Coronary artery (tissue), 2 donors: ENCODE results near the gene PIK3R5.
A peak's percentile ranks its signal among the peaks of the same experiment; 100 is the strongest.

Experiments
- DNase-seq: peaks from one replicate; pipeline ENCODE4 v3.0.0-alpha.2; 2017; ENCODE audit warnings: low spot score
- H3K27ac ChIP-seq, 2 donors: fragments of 200-600 bp; sonication (generic); one replicate each; pipeline ENCODE4 v1.5.1; 2016 to 2019
- H3K4me3 ChIP-seq: fragments of 200-600 bp; sonication (generic); 2 replicates; pipeline ENCODE4 v1.5.1; 2016; ENCODE audit warnings: mild to moderate bottlenecking, moderate library complexity
- TF ChIP-seq, protein P1 (sequence below): fragments of 200-600 bp; sonication (generic); IDR thresholded peaks from one replicate; pipeline ENCODE4 v1.5.1; 2019; ENCODE audit warnings: antibody characterized with exemption

The PIK3R5 gene

DNA sequence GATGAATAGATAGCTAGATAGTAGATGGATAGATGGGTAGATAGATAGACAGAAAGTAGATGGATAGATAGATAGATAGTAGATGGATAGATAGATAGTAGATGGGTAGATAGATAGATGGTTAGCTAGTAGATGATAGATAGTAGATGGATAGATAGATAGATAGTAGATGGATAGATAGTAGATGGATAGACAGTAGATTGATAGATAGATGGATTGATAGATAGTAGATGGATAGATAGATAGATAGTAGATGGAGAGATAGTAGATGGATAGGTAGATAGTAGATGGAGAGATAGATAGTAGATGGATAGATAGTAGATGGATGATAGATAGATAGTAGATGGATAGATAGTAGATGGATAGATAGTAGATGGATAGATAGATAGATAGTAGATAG is 40.4 kb downstream of the PIK3R5 start:
- DNase-seq, result no peak
- Histone ChIP-seq H3K27ac (no peak overlapping the region), H3K4me3 (no peak overlapping the region)
- TF ChIP-seq, protein P1, sequence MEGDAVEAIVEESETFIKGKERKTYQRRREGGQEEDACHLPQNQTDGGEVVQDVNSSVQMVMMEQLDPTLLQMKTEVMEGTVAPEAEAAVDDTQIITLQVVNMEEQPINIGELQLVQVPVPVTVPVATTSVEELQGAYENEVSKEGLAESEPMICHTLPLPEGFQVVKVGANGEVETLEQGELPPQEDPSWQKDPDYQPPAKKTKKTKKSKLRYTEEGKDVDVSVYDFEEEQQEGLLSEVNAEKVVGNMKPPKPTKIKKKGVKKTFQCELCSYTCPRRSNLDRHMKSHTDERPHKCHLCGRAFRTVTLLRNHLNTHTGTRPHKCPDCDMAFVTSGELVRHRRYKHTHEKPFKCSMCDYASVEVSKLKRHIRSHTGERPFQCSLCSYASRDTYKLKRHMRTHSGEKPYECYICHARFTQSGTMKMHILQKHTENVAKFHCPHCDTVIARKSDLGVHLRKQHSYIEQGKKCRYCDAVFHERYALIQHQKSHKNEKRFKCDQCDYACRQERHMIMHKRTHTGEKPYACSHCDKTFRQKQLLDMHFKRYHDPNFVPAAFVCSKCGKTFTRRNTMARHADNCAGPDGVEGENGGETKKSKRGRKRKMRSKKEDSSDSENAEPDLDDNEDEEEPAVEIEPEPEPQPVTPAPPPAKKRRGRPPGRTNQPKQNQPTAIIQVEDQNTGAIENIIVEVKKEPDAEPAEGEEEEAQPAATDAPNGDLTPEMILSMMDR, result no peak

DNA sequence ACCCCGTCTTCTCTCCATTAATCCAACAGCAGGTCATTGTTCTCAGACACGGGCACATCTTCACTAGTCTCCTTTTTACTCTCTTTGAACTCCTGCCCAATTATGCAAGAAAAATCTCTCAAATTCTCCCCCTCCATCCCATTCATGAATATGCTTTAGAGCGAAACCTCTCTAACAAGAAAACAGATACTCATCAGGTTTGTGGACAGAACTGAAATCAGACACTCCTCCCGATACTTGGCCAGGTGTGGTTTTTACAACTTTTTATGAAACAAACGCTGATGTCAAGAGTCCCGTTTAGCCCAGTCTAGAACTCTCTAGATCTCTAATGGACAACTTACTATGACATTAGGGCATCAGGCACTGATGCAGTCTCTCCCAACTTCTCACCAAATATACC is 40.9 kb downstream of the PIK3R5 start:
- TF ChIP-seq, protein P1, result no peak
- Histone ChIP-seq H3K4me3 (no peak overlapping the region), H3K27ac (no peak overlapping the region)
- no peak for DNase-seq

DNA sequence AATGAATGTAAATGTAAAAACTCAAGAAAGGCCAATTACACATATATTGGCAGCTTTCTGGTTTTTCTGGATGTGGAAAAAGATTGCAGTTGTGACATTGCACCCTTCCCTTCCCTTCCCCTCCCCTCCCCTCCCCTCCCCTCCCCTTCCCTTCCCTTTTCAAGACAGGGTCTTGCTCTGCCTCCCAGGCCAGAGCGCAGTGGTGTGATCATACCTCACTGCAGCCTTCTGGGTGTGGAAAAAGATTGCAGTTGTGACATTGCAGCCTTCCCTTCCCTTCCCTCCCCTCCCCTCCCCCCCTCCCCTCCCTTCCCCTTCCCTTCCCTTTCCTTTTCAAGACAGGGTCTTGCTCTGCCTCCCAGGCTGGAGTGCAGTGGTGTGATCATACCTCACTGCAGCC is 41.7 kb downstream of the PIK3R5 start:
- H3K27ac ChIP-seq, result peak overlapping the region in 1 of 2 donors; percentile 14
- no peak overlapping the region for H3K4me3 ChIP-seq
- TF ChIP-seq, protein P1, result no peak
- no peak for DNase-seq

DNA sequence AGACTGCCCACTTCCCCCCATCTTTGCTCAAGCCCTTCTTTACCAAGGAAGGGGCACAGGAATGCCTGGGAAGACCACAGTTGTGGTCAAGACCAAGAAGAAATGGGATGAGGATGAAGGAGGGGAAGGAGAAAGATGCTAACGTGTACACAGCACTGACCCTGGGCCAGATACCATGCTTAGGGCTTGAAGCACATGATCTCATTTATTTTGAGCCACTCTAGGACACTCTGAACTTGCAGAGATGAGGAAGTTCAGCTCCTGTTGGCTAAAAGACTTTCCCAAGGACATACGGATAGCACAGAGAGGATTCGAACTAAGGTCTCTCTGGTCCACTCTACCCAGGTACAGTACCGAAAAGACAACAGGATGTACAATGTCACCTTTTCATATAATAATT is 42.6 kb downstream of the PIK3R5 start:
- H3K27ac ChIP-seq, result peak overlapping the region in 1 of 2 donors; percentile 38
- TF ChIP-seq, protein P1, result no peak
- no peak overlapping the region for H3K4me3 ChIP-seq
- no peak for DNase-seq

DNA sequence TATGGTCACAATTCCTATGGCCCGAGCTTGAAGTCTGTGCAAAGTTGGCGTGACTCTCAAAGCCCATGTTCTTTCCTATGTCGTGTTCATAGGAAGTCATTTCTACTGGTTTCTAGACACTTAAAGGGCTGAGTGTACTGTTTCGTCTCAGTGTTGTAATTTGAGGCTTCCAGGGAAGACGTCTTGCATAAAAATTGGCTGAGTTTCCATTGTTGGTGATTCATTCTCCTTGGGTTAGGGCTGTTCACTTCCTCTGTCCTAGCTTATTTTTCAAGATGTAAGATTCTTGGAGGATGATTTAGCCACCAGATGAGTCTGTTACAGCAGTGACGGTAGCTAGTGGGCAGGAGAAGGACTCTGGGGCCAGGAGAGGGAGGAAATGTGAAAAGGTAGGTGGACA is 43.1 kb downstream of the PIK3R5 start:
- TF ChIP-seq, protein P1, result no peak

DNA sequence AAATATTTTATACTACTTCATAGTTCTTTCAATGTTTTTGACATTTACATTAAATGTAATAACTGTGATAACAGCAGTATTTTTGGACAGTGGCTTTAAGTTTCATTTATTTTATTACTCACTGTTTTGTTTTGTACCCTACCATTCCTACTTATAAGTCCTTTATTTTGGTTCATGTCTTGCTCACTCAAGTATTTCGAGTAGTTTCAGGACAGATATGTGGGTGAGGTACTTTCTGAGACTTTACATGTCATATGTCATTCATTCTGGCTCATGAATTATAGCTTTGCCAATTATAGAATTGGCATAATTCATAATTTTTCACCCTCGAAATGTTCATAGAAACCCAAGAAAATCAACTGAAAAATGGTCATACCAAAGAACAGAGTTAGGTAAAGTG is 44.4 kb downstream of the PIK3R5 start:
- no peak for DNase-seq
- H3K27ac ChIP-seq, result no peak overlapping the region
- TF ChIP-seq, protein P1, result no peak
- H3K4me3 ChIP-seq, result no peak overlapping the region

More for the DNA sequence above, 43.1 kb downstream of the PIK3R5 start:
- Histone ChIP-seq H3K4me3 (no peak overlapping the region), H3K27ac (peak overlapping the region in 1 of 2 donors; percentile 76)
- DNase-seq, result no peak

DNA sequence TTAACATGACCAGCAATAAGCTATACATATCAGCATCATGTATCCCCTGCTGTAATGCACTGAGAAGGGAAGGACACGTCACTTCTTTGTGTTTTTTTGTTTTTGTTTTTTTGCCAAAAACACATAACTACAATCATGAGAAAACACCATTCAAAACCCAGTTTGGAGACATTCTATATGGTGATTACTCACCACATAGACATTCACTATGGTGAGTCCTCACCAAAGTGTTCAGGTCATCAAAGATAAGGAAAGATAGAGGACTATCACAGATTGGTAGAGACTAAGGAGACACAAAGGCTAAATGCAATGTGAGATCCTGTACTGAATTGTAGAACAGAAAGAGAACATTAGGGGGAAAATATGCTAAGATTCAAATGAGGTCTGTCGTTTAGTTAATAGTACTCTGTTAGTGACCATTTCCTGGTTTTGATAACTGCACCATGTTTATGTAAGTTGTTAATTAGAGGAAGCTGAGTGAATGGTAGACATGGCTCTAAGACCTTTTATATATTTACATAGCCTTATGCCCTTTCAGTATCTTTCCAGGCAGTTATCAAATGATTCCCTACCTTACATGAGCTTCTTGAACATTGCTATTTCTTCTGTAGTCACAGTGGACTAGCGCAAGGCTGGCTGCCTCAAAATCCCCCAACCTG is 46.6 kb downstream of the PIK3R5 start:
- DNase-seq, result no peak
- no peak overlapping the region for H3K27ac ChIP-seq
- TF ChIP-seq, protein P1, result no peak
- H3K4me3 ChIP-seq, result no peak overlapping the region
